Left forelimb (tissue), 1 donor: ENCODE data around the gene SCAF1.

Experiments used
- DNase-seq: peaks from one replicate; pipeline ENCODE4 v3.0.0-alpha.2; 2018; ENCODE audit warnings: low spot score

SCAF1 gene, protein sequence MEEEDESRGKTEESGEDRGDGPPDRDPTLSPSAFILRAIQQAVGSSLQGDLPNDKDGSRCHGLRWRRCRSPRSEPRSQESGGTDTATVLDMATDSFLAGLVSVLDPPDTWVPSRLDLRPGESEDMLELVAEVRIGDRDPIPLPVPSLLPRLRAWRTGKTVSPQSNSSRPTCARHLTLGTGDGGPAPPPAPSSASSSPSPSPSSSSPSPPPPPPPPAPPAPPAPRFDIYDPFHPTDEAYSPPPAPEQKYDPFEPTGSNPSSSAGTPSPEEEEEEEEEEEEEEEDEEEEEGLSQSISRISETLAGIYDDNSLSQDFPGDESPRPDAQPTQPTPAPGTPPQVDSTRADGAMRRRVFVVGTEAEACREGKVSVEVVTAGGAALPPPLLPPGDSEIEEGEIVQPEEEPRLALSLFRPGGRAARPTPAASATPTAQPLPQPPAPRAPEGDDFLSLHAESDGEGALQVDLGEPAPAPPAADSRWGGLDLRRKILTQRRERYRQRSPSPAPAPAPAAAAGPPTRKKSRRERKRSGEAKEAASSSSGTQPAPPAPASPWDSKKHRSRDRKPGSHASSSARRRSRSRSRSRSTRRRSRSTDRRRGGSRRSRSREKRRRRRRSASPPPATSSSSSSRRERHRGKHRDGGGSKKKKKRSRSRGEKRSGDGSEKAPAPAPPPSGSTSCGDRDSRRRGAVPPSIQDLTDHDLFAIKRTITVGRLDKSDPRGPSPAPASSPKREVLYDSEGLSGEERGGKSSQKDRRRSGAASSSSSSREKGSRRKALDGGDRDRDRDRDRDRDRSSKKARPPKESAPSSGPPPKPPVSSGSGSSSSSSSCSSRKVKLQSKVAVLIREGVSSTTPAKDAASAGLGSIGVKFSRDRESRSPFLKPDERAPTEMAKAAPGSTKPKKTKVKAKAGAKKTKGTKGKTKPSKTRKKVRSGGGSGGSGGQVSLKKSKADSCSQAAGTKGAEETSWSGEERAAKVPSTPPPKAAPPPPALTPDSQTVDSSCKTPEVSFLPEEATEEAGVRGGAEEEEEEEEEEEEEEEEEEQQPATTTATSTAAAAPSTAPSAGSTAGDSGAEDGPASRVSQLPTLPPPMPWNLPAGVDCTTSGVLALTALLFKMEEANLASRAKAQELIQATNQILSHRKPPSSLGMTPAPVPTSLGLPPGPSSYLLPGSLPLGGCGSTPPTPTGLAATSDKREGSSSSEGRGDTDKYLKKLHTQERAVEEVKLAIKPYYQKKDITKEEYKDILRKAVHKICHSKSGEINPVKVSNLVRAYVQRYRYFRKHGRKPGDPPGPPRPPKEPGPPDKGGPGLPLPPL

DNA sequence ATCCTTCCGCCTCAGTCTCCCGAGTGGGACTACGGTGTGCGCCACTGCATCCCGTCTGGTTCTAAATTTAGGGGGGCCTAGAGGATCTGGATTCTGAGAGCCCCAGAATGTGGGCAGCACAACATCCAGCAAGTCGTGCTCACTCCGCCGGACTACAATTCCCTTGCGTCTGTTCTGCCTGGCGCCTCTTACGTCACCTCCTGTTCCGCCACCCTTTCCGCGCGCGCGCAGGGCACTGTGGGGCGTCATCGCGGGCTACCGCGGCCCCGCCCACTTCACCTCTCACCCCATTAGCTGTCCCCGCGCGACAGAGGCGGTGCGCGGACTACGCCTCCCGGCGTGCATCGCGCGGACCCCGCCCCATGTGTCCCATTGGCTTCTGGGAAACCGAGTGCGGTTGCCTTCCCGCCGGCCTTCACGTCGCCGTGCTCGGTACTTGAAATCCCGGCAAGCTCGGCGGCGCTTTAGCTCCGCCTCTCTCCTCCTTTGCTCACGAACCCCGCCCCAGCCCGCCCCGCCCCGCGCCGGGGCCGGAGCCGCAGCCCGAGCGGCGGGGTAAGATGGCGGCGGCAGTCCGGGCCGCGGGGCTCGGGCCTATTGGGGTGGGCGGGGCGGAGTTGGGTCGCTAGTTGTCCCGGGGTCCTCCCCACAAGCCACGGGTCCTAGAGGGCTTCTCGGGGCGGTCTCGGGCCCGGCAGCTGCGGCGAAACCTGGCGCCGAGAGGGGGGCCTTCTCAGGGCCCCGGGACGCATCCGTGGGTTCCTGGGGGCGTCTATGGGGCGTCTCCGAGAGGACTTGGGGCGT, at the start of gene SCAF1:
Gene SCAF1 (plus strand): TSS at position 522 of the 804 bp plus-strand sequence. CDS start 2,818 bp downstream, outside the sequence.
- DNase-seq = peak; percentile 99

- DNase-seq = no peak
Observed at GRCh38 chr19:49592486-49593232, 49.4 kb upstream of the SCAF1 start.

DNA sequence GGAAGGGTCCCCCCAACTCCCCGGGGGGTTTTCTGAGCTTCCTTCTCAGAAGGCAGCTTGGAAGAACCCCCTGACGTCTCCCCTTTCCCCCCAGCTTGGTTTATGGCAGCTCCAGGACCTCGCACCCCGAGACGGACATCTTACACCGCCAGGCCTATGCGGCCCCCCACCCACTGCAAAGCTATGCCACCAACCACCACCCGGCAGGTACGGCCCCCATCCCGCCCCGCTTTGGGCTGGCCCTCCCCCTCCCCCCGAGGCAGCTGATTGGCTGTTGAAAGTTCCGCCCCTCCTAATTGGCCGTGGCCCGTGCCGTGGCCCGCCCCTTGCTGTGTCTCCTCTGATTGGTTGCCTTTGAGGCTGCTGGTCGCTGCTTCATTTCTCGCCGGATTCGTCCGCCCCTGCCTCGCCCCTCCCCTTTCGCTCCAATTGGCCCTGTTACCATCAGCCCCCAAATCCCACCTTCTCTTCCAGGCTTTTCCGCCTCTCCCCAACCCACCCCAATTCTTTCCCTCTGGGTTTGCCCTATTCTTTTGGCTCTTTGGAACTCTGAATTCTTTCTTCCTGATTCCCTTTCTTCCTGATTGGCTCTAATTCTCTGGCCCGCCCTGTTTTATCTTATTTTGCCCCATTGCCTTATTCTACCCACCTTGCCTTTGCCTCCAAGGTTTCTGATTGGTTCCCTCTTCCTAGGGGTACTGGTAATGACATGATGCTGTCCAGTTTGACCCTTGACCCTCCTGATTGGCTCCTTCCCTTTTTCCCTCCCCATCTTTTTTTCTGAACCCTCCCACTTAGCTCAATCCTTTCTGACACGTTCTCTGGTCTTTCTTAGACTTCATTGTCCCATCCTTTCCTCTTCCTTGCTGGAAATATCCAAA, 48.5 kb upstream of the SCAF1 start:
- peak; percentile 94 for DNase-seq

GRCh38 chr19:49594157-49594992, 47.6 kb upstream of the SCAF1 start:
- DNase-seq = no peak

DNA sequence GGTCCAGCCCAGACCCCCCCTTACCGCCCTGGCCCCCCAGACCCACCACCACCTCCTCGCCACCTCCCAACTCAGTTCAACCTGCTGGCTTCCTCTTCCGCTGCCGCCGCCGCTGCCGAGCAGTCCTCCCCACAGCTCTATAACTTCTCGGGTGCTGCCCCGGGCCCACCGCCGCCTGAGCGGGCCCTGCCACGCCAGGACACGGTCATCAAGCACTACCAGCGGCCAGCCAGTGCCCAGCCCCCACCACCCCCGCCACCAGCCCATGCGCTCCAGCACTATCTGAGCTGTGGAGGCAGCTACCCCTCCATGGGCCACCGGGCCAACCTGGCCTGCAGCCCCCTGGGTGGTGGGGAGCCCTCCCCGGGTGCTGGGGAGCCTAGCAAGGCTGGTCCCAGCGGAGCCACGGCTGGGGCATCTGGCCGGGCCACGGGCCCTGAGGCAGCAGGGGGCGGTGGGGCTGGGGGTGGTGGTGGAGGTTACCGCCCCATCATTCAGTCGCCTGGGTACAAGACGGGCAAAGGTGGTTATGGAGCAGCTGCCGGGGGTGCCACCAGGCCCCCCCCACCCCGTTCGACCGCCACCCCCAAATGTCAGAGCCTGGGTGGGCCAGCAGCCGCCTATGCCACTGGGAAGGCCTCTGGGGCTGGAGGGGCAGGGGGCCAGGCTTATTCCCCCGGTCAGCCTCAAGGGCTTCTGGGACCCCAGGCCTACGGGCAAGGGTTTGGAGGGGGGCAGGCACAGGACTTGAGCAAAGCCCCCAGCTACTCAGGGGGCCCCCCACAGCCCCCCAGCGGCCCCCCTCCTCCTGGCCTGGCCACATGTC, 46.8 kb upstream of the SCAF1 start:
- DNase-seq = no peak

DNA sequence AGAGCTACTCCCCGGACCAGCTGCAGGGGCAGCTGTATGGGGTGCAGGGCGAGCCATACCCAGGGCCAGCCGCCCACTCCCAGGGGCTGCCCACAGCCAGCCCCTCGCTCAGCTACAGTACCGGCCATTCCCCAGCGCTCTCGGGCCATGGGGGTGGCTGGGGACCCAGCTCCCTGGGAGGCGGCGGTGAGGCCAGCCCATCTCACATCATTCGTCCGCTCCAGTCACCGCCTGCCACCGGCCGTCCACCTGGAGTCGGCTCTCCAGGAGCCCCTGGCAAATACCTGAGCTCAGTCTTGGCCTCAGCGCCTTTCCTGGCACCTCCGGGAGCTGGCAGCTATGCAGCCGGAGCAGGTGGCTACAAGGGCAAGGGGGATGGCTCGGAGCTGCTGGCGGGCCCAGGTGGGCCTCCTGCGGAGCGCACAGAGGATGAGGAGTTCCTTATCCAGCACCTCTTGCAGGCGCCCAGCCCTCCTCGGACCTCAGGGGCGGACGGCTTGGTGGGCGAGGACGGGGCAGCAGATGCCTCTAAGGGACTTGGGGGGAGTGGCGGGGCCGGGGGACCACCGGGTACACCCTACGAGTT, 46.1 kb upstream of the SCAF1 start:
- DNase-seq = no peak

GRCh38 chr19:49596407-49596806, 45.6 kb upstream of the SCAF1 start:
- no peak for DNase-seq

GRCh38 chr19:49596954-49597702, 44.9 kb upstream of the SCAF1 start:
- no peak for DNase-seq

GRCh38 chr19:49597703-49597974, 44.4 kb upstream of the SCAF1 start:
- no peak for DNase-seq

DNA sequence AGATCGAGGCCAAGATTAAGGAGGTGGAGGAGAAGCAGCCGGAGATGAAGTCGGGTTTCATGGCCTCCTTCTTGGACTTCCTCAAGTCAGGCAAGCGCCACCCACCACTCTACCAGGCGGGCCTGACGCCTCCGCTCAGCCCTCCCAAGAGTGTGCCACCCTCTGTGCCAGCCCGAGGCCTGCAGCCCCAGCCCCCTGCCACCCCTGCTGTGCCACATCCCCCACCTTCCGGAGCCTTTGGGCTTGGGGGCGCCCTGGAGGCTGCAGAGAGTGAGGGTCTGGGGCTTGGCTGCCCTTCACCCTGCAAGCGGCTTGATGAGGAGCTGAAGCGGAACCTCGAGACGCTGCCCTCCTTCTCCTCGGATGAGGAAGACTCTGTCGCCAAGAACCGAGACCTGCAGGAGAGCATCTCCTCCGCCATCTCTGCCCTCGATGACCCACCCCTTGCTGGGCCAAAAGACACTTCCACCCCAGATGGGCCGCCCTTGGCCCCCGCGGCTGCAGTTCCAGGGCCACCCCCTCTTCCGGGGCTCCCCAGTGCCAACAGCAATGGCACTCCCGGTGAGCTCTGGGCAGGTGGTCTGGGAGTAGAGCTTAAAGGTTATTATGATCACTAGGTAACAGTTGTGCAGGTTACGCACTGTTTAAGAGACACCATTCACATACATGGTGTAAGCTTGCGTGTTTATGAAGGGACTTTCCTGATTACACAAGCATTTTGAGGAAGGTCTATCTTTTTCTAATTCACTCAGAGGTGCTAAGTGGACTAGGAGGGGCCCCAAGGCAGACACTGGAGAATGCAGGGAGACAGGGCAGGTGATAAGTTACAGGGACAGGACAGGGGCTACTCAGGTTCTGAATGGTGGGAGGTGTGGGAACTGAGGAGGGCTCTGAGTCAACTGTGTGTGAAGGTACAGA, 42.4 kb upstream of the SCAF1 start:
- no peak for DNase-seq

GRCh38 chr19:49601482-49602038, 40.4 kb upstream of the SCAF1 start:
- DNase-seq = no peak

- no peak for DNase-seq
Observed at GRCh38 chr19:49602806-49603205, 39.2 kb upstream of the SCAF1 start.

GRCh38 chr19:49605605-49606004, 36.4 kb upstream of the SCAF1 start:
- DNase-seq = no peak

DNA sequence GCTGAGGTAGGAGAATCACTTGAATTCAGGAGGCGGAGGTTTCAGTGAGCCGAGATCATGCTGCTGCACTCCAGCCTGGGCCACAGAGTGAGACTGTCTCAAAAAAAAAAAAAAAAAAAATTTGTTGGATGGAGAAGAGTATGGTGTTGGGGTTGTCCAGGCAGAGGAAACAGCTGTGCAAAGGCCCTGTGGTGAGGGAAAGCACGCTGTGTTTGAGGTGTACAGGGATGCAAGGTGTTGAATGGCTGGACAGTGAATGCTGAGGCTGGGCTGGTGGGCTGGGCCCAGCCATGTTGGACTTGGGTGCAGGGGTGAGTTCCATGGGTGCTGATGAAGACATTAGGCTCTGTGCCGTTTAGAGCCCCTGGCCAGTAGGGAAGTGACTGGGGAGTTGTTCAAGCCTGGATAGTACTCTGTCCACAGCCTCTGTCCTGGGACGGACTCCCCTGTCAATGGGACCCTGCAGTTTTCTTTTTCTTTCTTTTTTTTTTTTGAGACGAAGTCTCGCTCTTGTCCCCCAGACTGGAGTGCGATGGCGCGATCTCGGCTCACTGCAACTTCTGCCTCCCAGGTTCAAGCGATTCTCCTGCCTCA, 32.4 kb upstream of the SCAF1 start:
- DNase-seq = no peak

- no peak for DNase-seq
Observed at GRCh38 chr19:49613374-49613773, 28.6 kb upstream of the SCAF1 start.
